ENCODE measurements around the gene CAPN9. TPM values are rescaled to one million over a fixed set of nuclear protein-coding genes. Genes with fewer than 3 reads are reported as not detected.

The CAPN9 gene
- total RNA-seq, 2 experiments from 2014 or later = not detected

GRCh38 chr1:230704830-230705229, 42.4 kb upstream of the CAPN9 start:
- ATAC-seq (no peak), DNase-seq (no peak)
- TF ChIP-seq CTCF (IDR thresholded peaks at IDR 0.05) = no peak
- peaks cover 5% of the 10 kb centered on the region for H3K27me3 Mint-ChIP-seq
- no peaks in the 10 kb centered on the region for H3K36me3 Mint-ChIP-seq (ENCODE audit: low read depth)
- H3K27ac Mint-ChIP-seq = no peak overlapping the region
- POLR2A ChIA-PET = no interaction called here
- no peak overlapping the region for H3K4me3 Mint-ChIP-seq
- intact Hi-C loops (cut with micrococcal nuclease) = no loop called here
- peaks cover 3% of the 10 kb centered on the region for H3K4me1 Mint-ChIP-seq (ENCODE audit: low read depth)
- H3K9me3 Mint-ChIP-seq = no peaks in the 10 kb centered on the region
- CTCF ChIA-PET = no interaction called here

GRCh38 chr1:230705289-230706019, 41.7 kb upstream of the CAPN9 start:
- no peaks in the 10 kb centered on the region for H3K36me3 Mint-ChIP-seq (ENCODE audit: low read depth)
- H3K27ac Mint-ChIP-seq = no peak overlapping the region
- ChIA-PET CTCF (no interaction called here), POLR2A (no interaction called here)
- DNase-seq (no peak), ATAC-seq (no peak)
- no peak overlapping the region for H3K4me3 Mint-ChIP-seq
- peaks cover 5% of the 10 kb centered on the region for H3K27me3 Mint-ChIP-seq
- intact Hi-C loops (cut with micrococcal nuclease) = no loop called here
- no peaks in the 10 kb centered on the region for H3K9me3 Mint-ChIP-seq
- peaks cover 3% of the 10 kb centered on the region for H3K4me1 Mint-ChIP-seq (ENCODE audit: low read depth)
- TF ChIP-seq CTCF (IDR thresholded peaks at IDR 0.05) = no peak

- CTCF ChIA-PET = no interaction called here
- no peak overlapping the region for H3K4me3 Mint-ChIP-seq
- H3K27ac Mint-ChIP-seq = no peak overlapping the region
- intact Hi-C loops (cut with micrococcal nuclease) = no loop called here
- H3K36me3 Mint-ChIP-seq (ENCODE audit: low read depth) = no peaks in the 10 kb centered on the region
- H3K4me1 Mint-ChIP-seq (ENCODE audit: low read depth) = peaks cover 3% of the 10 kb centered on the region
- POLR2A ChIA-PET = no interaction called here
- ATAC-seq (no peak), DNase-seq (no peak)
- H3K27me3 Mint-ChIP-seq = peaks cover 5% of the 10 kb centered on the region
- TF ChIP-seq CTCF (IDR thresholded peaks at IDR 0.05) = no peak
- H3K9me3 Mint-ChIP-seq = no peaks in the 10 kb centered on the region
Measured at GRCh38 chr1:230706020-230706699, 41.0 kb upstream of the CAPN9 start.

GRCh38 chr1:230706887-230707731, 40.1 kb upstream of the CAPN9 start:
- peaks cover 3% of the 10 kb centered on the region for H3K4me1 Mint-ChIP-seq (ENCODE audit: low read depth)
- H3K27me3 Mint-ChIP-seq = peaks cover 5% of the 10 kb centered on the region
- no peak overlapping the region for H3K4me3 Mint-ChIP-seq
- TF ChIP-seq CTCF (IDR thresholded peaks at IDR 0.05) = no peak
- H3K27ac Mint-ChIP-seq = no peak overlapping the region
- ATAC-seq (no peak), DNase-seq (no peak)
- ChIA-PET CTCF (no interaction called here), POLR2A (no interaction called here)
- no peaks in the 10 kb centered on the region for H3K36me3 Mint-ChIP-seq (ENCODE audit: low read depth)
- H3K9me3 Mint-ChIP-seq = no peaks in the 10 kb centered on the region
- intact Hi-C loops (cut with micrococcal nuclease) = no loop called here

Data from activated CD8-positive, alpha-beta T cell treated with anti-CD3 and anti-CD28 coated beads for 36 hours (primary cell).